ENCODE measurements around the gene PPP1R11. TPM values are rescaled to one million over a fixed set of nuclear protein-coding genes. Genes with fewer than 3 reads are reported as not detected.
"Not testable (repeated sequence)": the region's sequence is repeated elsewhere in the genome, so short reads cannot be mapped to it uniquely, and the experiment has no call there.

Gene PPP1R11
- total and polyA plus RNA-seq, 8 donors: 1.2 to 141 (median 61.9) TPM

- Histone ChIP-seq H3K36me3 (no peaks in the 10 kb centered on the region), H3K27me3 (peaks cover 0 to 80% (median 13%) of the 10 kb centered on the region in 3 donors)
Observed at GRCh38 chr6:30112402-30112994, 45.5 kb downstream of the PPP1R11 start.

GRCh38 chr6:30113003-30113759, 46.2 kb downstream of the PPP1R11 start, which contains the start of gene TRIM31:
TSS of gene TRIM31 (minus strand) at chr6:30113090. CDS start at chr6:30112805, 285 bp downstream.
- peak in 1 of 2 donors; percentile 49 for DNase-seq
- Histone ChIP-seq H3K36me3 (no peaks in the 10 kb centered on the region), H3K27ac (peak within 1 kb of the TSS in 3 of 5 donors; percentile 36 to 69 (median 60)), H3K4me1 (peaks cover 0 to 6% (median 0%) of the 10 kb centered on the region in 4 donors), H3K9me3 (no peaks in the 10 kb centered on the region), H3K4me3 (peak within 1 kb of the TSS in 2 of 4 donors; percentile 18 to 32), H3K27me3 (peaks cover 0 to 81% (median 13%) of the 10 kb centered on the region in 3 donors)
- TF ChIP-seq POLR2AphosphoS5 (IDR thresholded peaks at IDR 0.05): no peak
- WGBS, 5 donors: 46 to 67% (median 58%) methylated on average over 3 of the region's 3 CpGs
- intact Hi-C loops (cut with DNase I; ENCODE audit: low total_unique reads): no loop called here

More at GRCh38 chr6:30112402-30112994, 45.5 kb downstream of the PPP1R11 start:
- H3K4me3 ChIP-seq: peak overlapping the region in 2 of 4 donors; percentile 18 to 32
- intact Hi-C loops (cut with DNase I; ENCODE audit: low total_unique reads): no loop called here
- H3K27ac ChIP-seq: peak overlapping the region in 3 of 5 donors; percentile 36 to 69 (median 60)
- WGBS, 5 donors: 61 to 74% (median 72%) methylated on average over 10 of the region's 10 CpGs
- H3K4me1 ChIP-seq: peaks cover 0 to 6% (median 0%) of the 10 kb centered on the region in 4 donors
- no peak for TF ChIP-seq CTCF (IDR thresholded peaks at IDR 0.05)
- no peak for TF ChIP-seq POLR2A (IDR thresholded peaks at IDR 0.05)
- no peak for TF ChIP-seq EP300 (IDR thresholded peaks at IDR 0.05)
- TF ChIP-seq POLR2AphosphoS5 (IDR thresholded peaks at IDR 0.05): no peak
- H3K9me3 ChIP-seq: no peaks in the 10 kb centered on the region
- no peak for DNase-seq

GRCh38 chr6:30113841-30114240, 46.8 kb downstream of the PPP1R11 start:
- Histone ChIP-seq H3K9me3 (no peaks in the 10 kb centered on the region), H3K4me3 (no peak overlapping the region), H3K4me1 (peaks cover 0 to 6% (median 0%) of the 10 kb centered on the region in 4 donors), H3K27ac (peak overlapping the region in 2 of 5 donors; percentile 60 to 69), H3K36me3 (no peaks in the 10 kb centered on the region), H3K27me3 (peaks cover 0 to 76% (median 13%) of the 10 kb centered on the region in 3 donors)
- WGBS, 5 donors: 39 to 56% (median 51%) methylated on average over 1 of the region's 1 CpG
- intact Hi-C loops (cut with DNase I; ENCODE audit: low total_unique reads): no loop called here
- no peak for DNase-seq
- TF ChIP-seq POLR2A (IDR thresholded peaks at IDR 0.05) (no peak), EP300 (IDR thresholded peaks at IDR 0.05) (no peak), POLR2AphosphoS5 (IDR thresholded peaks at IDR 0.05) (no peak), CTCF (IDR thresholded peaks at IDR 0.05) (no peak)

GRCh38 chr6:30116724-30117123, 49.7 kb downstream of the PPP1R11 start:
- Histone ChIP-seq H3K27ac (no peak overlapping the region), H3K4me3 (no peak overlapping the region), H3K4me1 (peaks cover 0 to 6% (median 0%) of the 10 kb centered on the region in 4 donors), H3K9me3 (no peaks in the 10 kb centered on the region), H3K27me3 (peaks cover 0 to 52% (median 10%) of the 10 kb centered on the region in 3 donors), H3K36me3 (no peaks in the 10 kb centered on the region)
- no peak for DNase-seq
- intact Hi-C loops (cut with DNase I; ENCODE audit: low total_unique reads): no loop called here
- WGBS, 5 donors: 74 to 81% (median 78%) methylated on average over 6 of the region's 6 CpGs
- TF ChIP-seq POLR2AphosphoS5 (IDR thresholded peaks at IDR 0.05): no peak
- no peak for TF ChIP-seq CTCF (IDR thresholded peaks at IDR 0.05)
- no peak for TF ChIP-seq POLR2A (IDR thresholded peaks at IDR 0.05)
- no peak for TF ChIP-seq EP300 (IDR thresholded peaks at IDR 0.05)

GRCh38 chr6:30118691-30119090, 51.7 kb downstream of the PPP1R11 start:
- H3K36me3 ChIP-seq; H3K9me3 ChIP-seq; intact Hi-C loops (cut with DNase I; ENCODE audit: low total_unique reads); H3K4me1 ChIP-seq; H3K27ac ChIP-seq; H3K4me3 ChIP-seq; DNase-seq: not testable (repeated sequence)
- H3K27me3 ChIP-seq: peaks cover 0 to 43% (median 4%) of the 10 kb centered on the region in 3 donors
- WGBS, 5 donors: 87 to 91% (median 90%) methylated on average over 5 of the region's 5 CpGs

Measured in stomach (tissue), 9 donors.